Coronary artery (tissue), 2 donors: ENCODE measurements around the gene TMEM273.

ENCODE experiments used
- DNase-seq: peaks from one replicate; pipeline ENCODE4 v3.0.0-alpha.2; 2017; ENCODE audit warnings: low spot score
- H3K27ac ChIP-seq, 2 donors: fragments of 200-600 bp; sonication (generic); one replicate each; pipeline ENCODE4 v1.5.1; 2016 to 2019
- H3K4me3 ChIP-seq: fragments of 200-600 bp; sonication (generic); 2 replicates; pipeline ENCODE4 v1.5.1; 2016; ENCODE audit warnings: mild to moderate bottlenecking, moderate library complexity
- CTCF ChIP-seq: fragments of 200-600 bp; sonication (generic); IDR thresholded peaks from one replicate; pipeline ENCODE4 v1.5.1; 2019; ENCODE audit warnings: antibody characterized with exemption

TMEM273 gene

GRCh38 chr10:49164559-49165188 is 23.5 kb downstream of the TMEM273 start:
- Histone ChIP-seq H3K4me3 (no peak overlapping the region), H3K27ac (no peak overlapping the region)
- DNase-seq: no peak
- peak; percentile 55 for TF ChIP-seq CTCF

- H3K27ac ChIP-seq: no peak overlapping the region
- TF ChIP-seq CTCF: no peak
- H3K4me3 ChIP-seq: no peak overlapping the region
- DNase-seq: no peak
Measured at GRCh38 chr10:49163741-49164140, 24.4 kb downstream of the TMEM273 start.

- Histone ChIP-seq H3K4me3 (no peak overlapping the region), H3K27ac (no peak overlapping the region)
- no peak for TF ChIP-seq CTCF
- no peak for DNase-seq
Measured at GRCh38 chr10:49162761-49163310, 25.4 kb downstream of the TMEM273 start.

- H3K27ac ChIP-seq: no peak overlapping the region
- DNase-seq: no peak
- H3K4me3 ChIP-seq: no peak overlapping the region
- TF ChIP-seq CTCF: no peak
Measured at GRCh38 chr10:49162063-49162462, 26.1 kb downstream of the TMEM273 start.

GRCh38 chr10:49161411-49161997 is 26.7 kb downstream of the TMEM273 start:
- DNase-seq: no peak
- Histone ChIP-seq H3K27ac (no peak overlapping the region), H3K4me3 (no peak overlapping the region)
- TF ChIP-seq CTCF: no peak

GRCh38 chr10:49160814-49161213 is 27.4 kb downstream of the TMEM273 start:
- H3K27ac ChIP-seq: no peak overlapping the region
- no peak for TF ChIP-seq CTCF
- no peak for DNase-seq

GRCh38 chr10:49160110-49160509 is 28.1 kb downstream of the TMEM273 start:
- no peak for DNase-seq
- no peak for TF ChIP-seq CTCF
- H3K4me3 ChIP-seq: no peak overlapping the region
- no peak overlapping the region for H3K27ac ChIP-seq

More at GRCh38 chr10:49160814-49161213, 27.4 kb downstream of the TMEM273 start:
- no peak overlapping the region for H3K4me3 ChIP-seq
